Stimulated activated naive B cell treated with anti-CD40 and anti-IgM and Interleukin-4, amounts not matched to agents 10 μg/mL and 1 μg/mL and 100 μg/mL, for 72 hours (primary cell): ENCODE data around the gene ANK2.

ENCODE experiments used
- ATAC-seq, 2 donors: fragments of 150-1000 bp; cut with Tn5 transposase; replicated peaks; 2 replicates each; pipeline ENCODE4 v1.10.0; 2021; ENCODE audit warnings: moderate library complexity in 1 of 2
- DNase-seq: peaks from one replicate; pipeline ENCODE4 v3.0.0; 2021
- H3K27ac Mint-ChIP-seq: one replicate; pipeline ENCODE4 v1.8.0; 2022; ENCODE audit warnings: mild to moderate bottlenecking, mixed read lengths
- H3K27me3 Mint-ChIP-seq, 2 donors: one replicate each; pipeline ENCODE4 v1.8.0; 2022; ENCODE audit warnings: mixed read lengths in 2 of 2
- H3K36me3 Mint-ChIP-seq, 2 donors: one replicate each; pipeline ENCODE4 v1.8.0; 2022; ENCODE audit warnings: mixed read lengths in 2 of 2, mild to moderate bottlenecking in 1 of 2
- H3K4me1 Mint-ChIP-seq, 2 donors: one replicate each; pipeline ENCODE4 v1.8.0; 2022; ENCODE audit warnings: mixed read lengths in 2 of 2, mild to moderate bottlenecking in 1 of 2
- H3K4me3 Mint-ChIP-seq, 2 donors: one replicate each; pipeline ENCODE4 v1.8.0; 2022; ENCODE audit warnings: mild to moderate bottlenecking in 2 of 2, mixed read lengths in 2 of 2, moderate library complexity in 1 of 2
- H3K9me3 Mint-ChIP-seq, 2 donors: one replicate each; pipeline ENCODE4 v1.8.0; 2022; ENCODE audit warnings: mixed read lengths in 2 of 2, mild to moderate bottlenecking in 1 of 2

Gene ANK2

GRCh38 chr4:113049421-113050370, at the start of gene ANK2:
Gene ANK2 (plus strand): TSS chr4:113049653. CDS start chr4:113049729, 76 bp downstream.
- H3K4me1 Mint-ChIP-seq, result no peaks in the 10 kb centered on the region
- H3K36me3 Mint-ChIP-seq, result no peaks in the 10 kb centered on the region
- ATAC-seq, result no peak
- no peak for DNase-seq
- peaks cover 0 to 2% of the 10 kb centered on the region in 2 donors for H3K9me3 Mint-ChIP-seq
- peaks cover 4 to 5% of the 10 kb centered on the region in 2 donors for H3K27me3 Mint-ChIP-seq
- no peak within 1 kb of the TSS for H3K27ac Mint-ChIP-seq
- H3K4me3 Mint-ChIP-seq, result no peak within 1 kb of the TSS

GRCh38 chr4:113003841-113004240, 45.6 kb upstream of the ANK2 start:
- Mint-ChIP-seq H3K4me3 (no peak overlapping the region), H3K27me3 (no peaks in the 10 kb centered on the region), H3K4me1 (no peaks in the 10 kb centered on the region), H3K36me3 (no peaks in the 10 kb centered on the region), H3K27ac (no peak overlapping the region), H3K9me3 (peaks cover 0 to 3% of the 10 kb centered on the region in 2 donors)
- DNase-seq (no peak), ATAC-seq (no peak)

- H3K9me3 Mint-ChIP-seq, result peaks cover 0 to 3% of the 10 kb centered on the region in 2 donors
- H3K36me3 Mint-ChIP-seq, result no peaks in the 10 kb centered on the region
These were observed 44.8 kb upstream of the ANK2 start for GRCh38 chr4:113004655-113005054.

GRCh38 chr4:113006632-113007031, 42.8 kb upstream of the ANK2 start:
- ATAC-seq (no peak), DNase-seq (no peak)
- Mint-ChIP-seq H3K4me1 (no peaks in the 10 kb centered on the region), H3K27ac (no peak overlapping the region), H3K36me3 (no peaks in the 10 kb centered on the region), H3K27me3 (no peaks in the 10 kb centered on the region), H3K9me3 (peaks cover 0 to 3% of the 10 kb centered on the region in 2 donors), H3K4me3 (no peak overlapping the region)

More at GRCh38 chr4:113004655-113005054, 44.8 kb upstream of the ANK2 start:
- ATAC-seq, result no peak
- Mint-ChIP-seq H3K4me1 (no peaks in the 10 kb centered on the region), H3K27ac (no peak overlapping the region), H3K27me3 (no peaks in the 10 kb centered on the region), H3K4me3 (no peak overlapping the region)
- DNase-seq, result no peak

GRCh38 chr4:113007151-113007550, 42.3 kb upstream of the ANK2 start:
- no peaks in the 10 kb centered on the region for H3K27me3 Mint-ChIP-seq
- H3K36me3 Mint-ChIP-seq, result no peaks in the 10 kb centered on the region
- no peak overlapping the region for H3K4me3 Mint-ChIP-seq
- H3K9me3 Mint-ChIP-seq, result peaks cover 0 to 3% of the 10 kb centered on the region in 2 donors
- DNase-seq (no peak), ATAC-seq (no peak)
- no peak overlapping the region for H3K27ac Mint-ChIP-seq
- no peaks in the 10 kb centered on the region for H3K4me1 Mint-ChIP-seq

- H3K27me3 Mint-ChIP-seq, result no peaks in the 10 kb centered on the region
- H3K27ac Mint-ChIP-seq, result no peak overlapping the region
- DNase-seq, result no peak
- no peak for ATAC-seq
- H3K4me1 Mint-ChIP-seq, result no peaks in the 10 kb centered on the region
- no peaks in the 10 kb centered on the region for H3K9me3 Mint-ChIP-seq
- H3K36me3 Mint-ChIP-seq, result no peaks in the 10 kb centered on the region
- H3K4me3 Mint-ChIP-seq, result no peak overlapping the region
These were observed 41.3 kb upstream of the ANK2 start for GRCh38 chr4:113008135-113008534.

DNA sequence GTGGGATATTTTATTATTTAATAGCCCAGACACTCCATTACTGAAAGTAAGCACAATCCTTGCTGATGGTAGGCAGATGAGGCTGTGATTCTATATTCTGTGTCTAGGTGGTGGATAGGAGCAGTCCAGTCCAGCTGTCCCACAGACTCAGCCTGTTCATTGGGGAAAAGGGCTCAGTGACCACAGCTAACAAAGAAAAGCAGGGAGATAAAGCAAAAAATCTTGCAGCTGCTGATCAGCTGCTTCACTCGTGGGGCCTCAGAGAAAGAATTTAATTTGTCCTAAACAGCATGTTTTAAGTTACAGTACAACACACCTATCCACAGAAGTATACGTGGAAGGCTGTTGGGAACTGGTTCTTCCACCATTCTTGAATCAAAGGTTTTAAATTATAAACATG, 40.7 kb upstream of the ANK2 start:
- ATAC-seq (no peak), DNase-seq (no peak)
- H3K4me3 Mint-ChIP-seq, result no peak overlapping the region
- H3K27me3 Mint-ChIP-seq, result no peaks in the 10 kb centered on the region
- H3K9me3 Mint-ChIP-seq, result no peaks in the 10 kb centered on the region
- H3K4me1 Mint-ChIP-seq, result no peaks in the 10 kb centered on the region
- H3K36me3 Mint-ChIP-seq, result no peaks in the 10 kb centered on the region
- H3K27ac Mint-ChIP-seq, result no peak overlapping the region

GRCh38 chr4:113009461-113009860, 40.0 kb upstream of the ANK2 start:
- Mint-ChIP-seq H3K27ac (no peak overlapping the region), H3K9me3 (no peaks in the 10 kb centered on the region), H3K36me3 (no peaks in the 10 kb centered on the region), H3K4me1 (no peaks in the 10 kb centered on the region), H3K4me3 (no peak overlapping the region), H3K27me3 (no peaks in the 10 kb centered on the region)
- ATAC-seq (no peak), DNase-seq (no peak)

DNA sequence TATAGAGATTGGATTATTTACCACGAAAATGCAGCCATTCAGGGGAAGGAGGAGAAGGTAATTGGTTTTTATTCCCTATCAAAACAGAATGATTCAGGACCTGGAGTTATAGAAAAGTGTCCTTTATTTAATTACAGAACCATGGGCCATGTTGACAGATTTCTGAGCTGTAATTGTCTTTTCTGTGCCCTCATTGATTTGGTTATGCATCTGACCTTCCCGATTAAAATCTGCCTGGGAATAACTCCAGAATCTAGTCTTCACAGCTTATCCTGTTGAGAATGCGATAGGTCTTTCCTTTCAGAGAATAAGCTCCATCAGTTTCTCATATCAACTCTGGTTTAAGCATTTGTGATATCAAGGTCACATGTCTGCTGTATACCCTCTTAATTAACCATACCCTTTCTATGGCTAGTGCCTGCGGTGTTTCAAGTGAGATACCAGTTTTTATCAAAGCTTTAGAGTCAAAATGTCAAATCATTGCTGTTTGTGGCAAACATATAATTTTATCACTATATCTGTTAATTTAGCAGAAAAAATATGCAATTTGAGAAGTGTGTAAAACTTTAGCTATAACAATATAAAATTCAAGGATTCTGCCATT, 37.2 kb upstream of the ANK2 start:
- no peak overlapping the region for H3K27ac Mint-ChIP-seq
- no peaks in the 10 kb centered on the region for H3K36me3 Mint-ChIP-seq
- DNase-seq, result no peak
- no peak for ATAC-seq
- H3K4me1 Mint-ChIP-seq, result no peaks in the 10 kb centered on the region
- no peak overlapping the region for H3K4me3 Mint-ChIP-seq
- no peaks in the 10 kb centered on the region for H3K9me3 Mint-ChIP-seq
- no peaks in the 10 kb centered on the region for H3K27me3 Mint-ChIP-seq

DNA sequence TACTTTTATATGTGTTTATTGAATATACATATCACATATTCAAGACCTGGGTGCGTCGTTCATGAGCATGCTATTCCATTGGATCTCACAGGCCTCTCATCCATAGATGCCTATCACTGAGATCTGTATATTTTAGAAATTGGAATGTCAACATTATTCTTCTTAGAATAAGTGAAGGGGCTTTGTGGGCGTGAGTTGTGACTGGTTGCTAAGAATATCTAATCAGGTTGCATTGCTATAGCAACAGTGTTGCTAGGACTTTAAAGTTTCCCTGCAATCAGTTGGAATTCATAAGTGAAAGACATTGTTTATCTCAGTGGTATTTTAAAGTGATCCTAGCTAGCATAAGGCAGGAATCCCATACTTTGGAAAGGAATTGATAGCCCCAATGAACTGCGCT, 36.7 kb upstream of the ANK2 start:
- ATAC-seq, result no peak

DNA sequence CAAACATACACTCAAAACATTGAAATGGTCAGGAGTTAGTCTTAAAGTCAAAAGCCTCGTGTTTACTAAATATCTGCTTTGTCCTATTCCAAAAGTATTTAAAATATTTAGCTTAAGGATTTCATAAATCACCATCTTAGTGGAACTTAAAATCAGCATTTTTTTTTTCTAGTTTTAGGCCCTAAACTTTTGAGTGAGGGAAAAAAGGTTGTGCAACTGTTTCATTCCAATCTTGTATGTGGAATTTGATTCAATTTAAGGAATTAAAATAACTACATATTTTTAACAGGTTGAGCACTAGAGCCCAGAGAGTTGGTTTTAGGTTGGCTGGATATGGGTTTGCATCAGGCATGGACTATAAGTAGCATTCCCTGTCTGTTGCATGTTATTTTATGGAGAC, 35.7 kb upstream of the ANK2 start:
- Mint-ChIP-seq H3K4me3 (no peak overlapping the region), H3K9me3 (no peaks in the 10 kb centered on the region), H3K27me3 (no peaks in the 10 kb centered on the region), H3K27ac (no peak overlapping the region), H3K4me1 (no peaks in the 10 kb centered on the region), H3K36me3 (no peaks in the 10 kb centered on the region)
- DNase-seq (no peak), ATAC-seq (no peak)

More for the DNA sequence above, 36.7 kb upstream of the ANK2 start:
- Mint-ChIP-seq H3K36me3 (no peaks in the 10 kb centered on the region), H3K27ac (no peak overlapping the region), H3K4me1 (no peaks in the 10 kb centered on the region), H3K27me3 (no peaks in the 10 kb centered on the region), H3K4me3 (no peak overlapping the region), H3K9me3 (no peaks in the 10 kb centered on the region)
- no peak for DNase-seq

- DNase-seq, result no peak
- Mint-ChIP-seq H3K9me3 (no peaks in the 10 kb centered on the region), H3K4me3 (no peak overlapping the region), H3K27me3 (no peaks in the 10 kb centered on the region), H3K36me3 (no peaks in the 10 kb centered on the region), H3K4me1 (no peaks in the 10 kb centered on the region), H3K27ac (no peak overlapping the region)
- no peak for ATAC-seq
These were observed 33.1 kb upstream of the ANK2 start for GRCh38 chr4:113016377-113016776.

GRCh38 chr4:113020966-113021365, 28.5 kb upstream of the ANK2 start:
- H3K4me1 Mint-ChIP-seq, result no peaks in the 10 kb centered on the region

DNA sequence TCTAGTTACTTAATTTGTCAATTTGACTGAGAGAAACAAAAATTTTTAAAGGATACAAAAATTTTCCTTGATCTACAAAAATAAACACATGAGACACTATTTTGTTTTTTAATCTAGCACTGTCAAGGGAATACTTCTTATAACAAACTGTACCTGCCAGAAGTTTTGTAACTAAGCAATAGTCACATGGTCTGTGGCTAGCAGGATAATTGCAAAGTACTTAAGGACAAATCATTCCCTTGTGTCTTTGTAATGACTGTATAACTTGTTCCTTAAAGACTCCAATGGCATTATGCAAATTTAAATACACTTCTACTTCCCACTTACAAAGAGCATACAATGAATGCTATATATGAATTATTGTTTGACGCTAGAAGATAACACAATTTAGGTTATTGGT, 25.1 kb upstream of the ANK2 start:
- no peaks in the 10 kb centered on the region for H3K27me3 Mint-ChIP-seq
- no peak for ATAC-seq
- H3K4me3 Mint-ChIP-seq, result no peak overlapping the region
- DNase-seq, result no peak
- no peaks in the 10 kb centered on the region for H3K36me3 Mint-ChIP-seq
- no peaks in the 10 kb centered on the region for H3K4me1 Mint-ChIP-seq
- no peaks in the 10 kb centered on the region for H3K9me3 Mint-ChIP-seq
- H3K27ac Mint-ChIP-seq, result no peak overlapping the region

More at GRCh38 chr4:113020966-113021365, 28.5 kb upstream of the ANK2 start:
- H3K27ac Mint-ChIP-seq, result no peak overlapping the region
- DNase-seq, result no peak
- no peaks in the 10 kb centered on the region for H3K27me3 Mint-ChIP-seq
- H3K9me3 Mint-ChIP-seq, result no peaks in the 10 kb centered on the region
- H3K4me3 Mint-ChIP-seq, result no peak overlapping the region
- H3K36me3 Mint-ChIP-seq, result no peaks in the 10 kb centered on the region
- ATAC-seq, result no peak

- Mint-ChIP-seq H3K27me3 (no peaks in the 10 kb centered on the region), H3K27ac (no peak overlapping the region), H3K4me1 (no peaks in the 10 kb centered on the region), H3K9me3 (no peaks in the 10 kb centered on the region), H3K4me3 (no peak overlapping the region), H3K36me3 (no peaks in the 10 kb centered on the region)
- no peak for ATAC-seq
- no peak for DNase-seq
These were observed 24.0 kb upstream of the ANK2 start for GRCh38 chr4:113025416-113025815.
